Measurements from ENCODE around the gene IFT88. TPM values are rescaled to one million over a fixed set of nuclear protein-coding genes. Genes with fewer than 3 reads are reported as not detected.

Gene IFT88
- total RNA-seq, 1 experiment from 2014 or later, result 11.9 TPM

- H3K79me2 ChIP-seq (ENCODE audit: low read length), result no peaks in the 10 kb centered on the region
- intact Hi-C loops (cut with micrococcal nuclease), result no loop called here
- no peak overlapping the region for H3K9ac ChIP-seq (ENCODE audit: low read length)
- H3K27ac ChIP-seq (ENCODE audit: low read length), result no peak overlapping the region
- H3K9me3 ChIP-seq (ENCODE audit: low read length), result no peaks in the 10 kb centered on the region
- no TSS peak for BruUV-seq (replicated peaks)
- no peaks in the 10 kb centered on the region for H3K36me3 ChIP-seq (ENCODE audit: low read depth, low read length)
- TF ChIP-seq CTCF (conservative IDR thresholded peaks at IDR 0.05; ENCODE audit: low read depth, low read length) (no peak), EZH2phosphoT487 (IDR thresholded peaks at IDR 0.05; ENCODE audit: borderline replicate concordance, low read length) (no peak), EZH2 (IDR thresholded peaks at IDR 0.05; ENCODE audit: low read length, unreplicated experiment) (no peak)
- ATAC-seq, result no peak
- no peaks in the 10 kb centered on the region for H3F3A ChIP-seq (ENCODE audit: low read length, unreplicated experiment)
- no peak overlapping the region for H3K4me3 ChIP-seq (ENCODE audit: low read length)
- peak; percentile 19 for DNase-seq
- ChIA-PET POLR2A (ENCODE audit: unreplicated experiment) (no interaction called here), CTCF (interaction anchor here (0.7 kb wide), 1 partner anchor 39 kb away, joined by 7 read pairs; no protein-coding TSS in a partner anchor)
- no peaks in the 10 kb centered on the region for H3K4me1 ChIP-seq (ENCODE audit: insufficient read depth, low read length)
- no peak overlapping the region for H3K4me2 ChIP-seq (ENCODE audit: low read length)
- no peaks in the 10 kb centered on the region for H3K9me2 ChIP-seq (replicated peaks; ENCODE audit: low read length)
- no peaks in the 10 kb centered on the region for H4K20me1 ChIP-seq (ENCODE audit: low read length)
- no peaks in the 10 kb centered on the region for H3K27me3 ChIP-seq (ENCODE audit: low read length)
- no peak overlapping the region for H2AFZ ChIP-seq (ENCODE audit: low read length)
Measured at GRCh38 chr13:20728579-20729311, 161.8 kb downstream of the IFT88 start.

GRCh38 chr13:20729633-20730585, 163.0 kb downstream of the IFT88 start:
- no peak overlapping the region for H3K4me3 ChIP-seq (ENCODE audit: low read length)
- BruUV-seq (replicated peaks), result no TSS peak
- no peak overlapping the region for H3K9ac ChIP-seq (ENCODE audit: low read length)
- TF ChIP-seq EZH2phosphoT487 (IDR thresholded peaks at IDR 0.05; ENCODE audit: borderline replicate concordance, low read length), result no peak
- no peak for TF ChIP-seq CTCF (conservative IDR thresholded peaks at IDR 0.05; ENCODE audit: low read depth, low read length)
- TF ChIP-seq EZH2 (IDR thresholded peaks at IDR 0.05; ENCODE audit: low read length, unreplicated experiment), result no peak
- POLR2A ChIA-PET (ENCODE audit: unreplicated experiment), result no interaction called here
- CTCF ChIA-PET, result no interaction called here
- H3K27ac ChIP-seq (ENCODE audit: low read length), result no peak overlapping the region
- H3K27me3 ChIP-seq (ENCODE audit: low read length), result no peaks in the 10 kb centered on the region
- no peaks in the 10 kb centered on the region for H3K9me3 ChIP-seq (ENCODE audit: low read length)
- ATAC-seq, result no peak
- intact Hi-C loops (cut with micrococcal nuclease), result no loop called here
- no peaks in the 10 kb centered on the region for H3K4me1 ChIP-seq (ENCODE audit: insufficient read depth, low read length)
- H3K9me2 ChIP-seq (replicated peaks; ENCODE audit: low read length), result no peaks in the 10 kb centered on the region
- H4K20me1 ChIP-seq (ENCODE audit: low read length), result no peaks in the 10 kb centered on the region
- H2AFZ ChIP-seq (ENCODE audit: low read length), result no peak overlapping the region
- H3F3A ChIP-seq (ENCODE audit: low read length, unreplicated experiment), result no peaks in the 10 kb centered on the region
- DNase-seq, result no peak
- H3K4me2 ChIP-seq (ENCODE audit: low read length), result no peak overlapping the region
- H3K36me3 ChIP-seq (ENCODE audit: low read depth, low read length), result no peaks in the 10 kb centered on the region
- no peaks in the 10 kb centered on the region for H3K79me2 ChIP-seq (ENCODE audit: low read length)
